ENCODE results near the gene ETF1. TPM values are rescaled to one million over a fixed set of nuclear protein-coding genes. Genes with fewer than 3 reads are reported as not detected.
A peak's percentile ranks its signal among the peaks of the same experiment; 100 is the strongest.

ETF1 gene
- total RNA-seq, 2 donors from 2014 or later: 58.0 to 64.1 TPM

DNA sequence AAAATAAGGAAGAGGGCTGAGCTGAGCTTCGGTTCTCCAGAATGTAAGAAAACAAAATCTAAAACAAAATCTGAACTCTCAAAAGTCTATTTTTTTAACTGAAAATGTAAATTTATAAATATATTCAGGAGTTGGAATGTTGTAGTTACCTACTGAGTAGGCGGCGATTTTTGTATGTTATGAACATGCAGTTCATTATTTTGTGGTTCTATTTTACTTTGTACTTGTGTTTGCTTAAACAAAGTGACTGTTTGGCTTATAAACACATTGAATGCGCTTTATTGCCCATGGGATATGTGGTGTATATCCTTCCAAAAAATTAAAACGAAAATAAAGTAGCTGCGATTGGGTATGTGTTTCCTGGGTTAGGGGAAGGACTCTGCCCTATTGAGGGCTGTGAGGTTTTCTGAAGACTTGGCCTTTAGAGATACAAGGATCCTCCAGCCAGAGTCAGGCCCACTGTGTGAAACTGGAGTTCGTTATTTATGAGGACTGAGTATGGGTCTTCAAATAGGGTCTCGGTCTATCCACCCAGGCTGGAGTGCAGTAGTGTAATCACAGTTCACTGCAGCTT lies 74.0 kb downstream of the ETF1 start:
- no peak overlapping the region for H3K4me3 ChIP-seq

DNA sequence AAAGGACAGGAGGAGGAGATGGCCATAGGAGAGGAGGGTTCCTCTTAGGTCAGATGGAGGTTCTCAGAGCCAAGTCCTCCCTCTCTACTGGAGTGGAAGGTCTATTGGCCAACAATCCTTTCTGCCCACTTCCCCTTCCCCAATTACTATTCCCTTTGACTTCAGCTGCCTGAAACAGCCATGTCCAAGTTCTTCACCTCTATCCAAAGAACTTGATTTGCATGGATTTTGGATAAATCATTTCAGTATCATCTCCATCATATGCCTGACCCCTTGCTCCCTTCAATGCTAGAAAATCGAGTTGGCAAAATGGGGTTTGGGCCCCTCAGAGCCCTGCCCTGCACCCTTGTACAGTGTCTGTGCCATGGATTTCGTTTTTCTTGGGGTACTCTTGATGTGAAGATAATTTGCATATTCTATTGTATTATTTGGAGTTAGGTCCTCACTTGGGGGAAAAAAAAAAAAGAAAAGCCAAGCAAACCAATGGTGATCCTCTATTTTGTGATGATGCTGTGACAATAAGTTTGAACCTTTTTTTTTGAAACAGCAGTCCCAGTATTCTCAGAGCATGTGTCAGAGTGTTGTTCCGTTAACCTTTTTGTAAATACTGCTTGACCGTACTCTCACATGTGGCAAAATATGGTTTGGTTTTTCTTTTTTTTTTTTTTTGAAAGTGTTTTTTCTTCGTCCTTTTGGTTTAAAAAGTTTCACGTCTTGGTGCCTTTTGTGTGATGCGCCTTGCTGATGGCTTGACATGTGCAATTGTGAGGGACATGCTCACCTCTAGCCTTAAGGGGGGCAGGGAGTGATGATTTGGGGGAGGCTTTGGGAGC lies 74.7 kb downstream of the ETF1 start:
- no peaks in the 10 kb centered on the region for H3K9me3 ChIP-seq
- H3K36me3 ChIP-seq: no peaks in the 10 kb centered on the region
- H3K4me1 ChIP-seq (replicated peaks): peaks cover under 1% of the 10 kb centered on the region

More for the DNA sequence above, 74.0 kb downstream of the ETF1 start:
- intact Hi-C loops (cut with DNase I): no loop called here
- DNase-seq (ENCODE audit: low spot score): no peak
- Histone ChIP-seq H3K9me3 (no peaks in the 10 kb centered on the region), H3K27ac (no peak overlapping the region), H3K27me3 (replicated peaks; ENCODE audit: insufficient read depth) (no peaks in the 10 kb centered on the region), H3K4me1 (replicated peaks) (no peaks in the 10 kb centered on the region), H3K36me3 (no peaks in the 10 kb centered on the region)
- 80% methylated on average over 8 of the region's 8 CpGs for WGBS
- no peak for TF ChIP-seq POLR2AphosphoS5 (IDR thresholded peaks at IDR 0.05)
- TF ChIP-seq POLR2A (IDR thresholded peaks at IDR 0.05): no peak
- TF ChIP-seq, protein P1, sequence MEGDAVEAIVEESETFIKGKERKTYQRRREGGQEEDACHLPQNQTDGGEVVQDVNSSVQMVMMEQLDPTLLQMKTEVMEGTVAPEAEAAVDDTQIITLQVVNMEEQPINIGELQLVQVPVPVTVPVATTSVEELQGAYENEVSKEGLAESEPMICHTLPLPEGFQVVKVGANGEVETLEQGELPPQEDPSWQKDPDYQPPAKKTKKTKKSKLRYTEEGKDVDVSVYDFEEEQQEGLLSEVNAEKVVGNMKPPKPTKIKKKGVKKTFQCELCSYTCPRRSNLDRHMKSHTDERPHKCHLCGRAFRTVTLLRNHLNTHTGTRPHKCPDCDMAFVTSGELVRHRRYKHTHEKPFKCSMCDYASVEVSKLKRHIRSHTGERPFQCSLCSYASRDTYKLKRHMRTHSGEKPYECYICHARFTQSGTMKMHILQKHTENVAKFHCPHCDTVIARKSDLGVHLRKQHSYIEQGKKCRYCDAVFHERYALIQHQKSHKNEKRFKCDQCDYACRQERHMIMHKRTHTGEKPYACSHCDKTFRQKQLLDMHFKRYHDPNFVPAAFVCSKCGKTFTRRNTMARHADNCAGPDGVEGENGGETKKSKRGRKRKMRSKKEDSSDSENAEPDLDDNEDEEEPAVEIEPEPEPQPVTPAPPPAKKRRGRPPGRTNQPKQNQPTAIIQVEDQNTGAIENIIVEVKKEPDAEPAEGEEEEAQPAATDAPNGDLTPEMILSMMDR (IDR thresholded peaks at IDR 0.05): no peak

DNA sequence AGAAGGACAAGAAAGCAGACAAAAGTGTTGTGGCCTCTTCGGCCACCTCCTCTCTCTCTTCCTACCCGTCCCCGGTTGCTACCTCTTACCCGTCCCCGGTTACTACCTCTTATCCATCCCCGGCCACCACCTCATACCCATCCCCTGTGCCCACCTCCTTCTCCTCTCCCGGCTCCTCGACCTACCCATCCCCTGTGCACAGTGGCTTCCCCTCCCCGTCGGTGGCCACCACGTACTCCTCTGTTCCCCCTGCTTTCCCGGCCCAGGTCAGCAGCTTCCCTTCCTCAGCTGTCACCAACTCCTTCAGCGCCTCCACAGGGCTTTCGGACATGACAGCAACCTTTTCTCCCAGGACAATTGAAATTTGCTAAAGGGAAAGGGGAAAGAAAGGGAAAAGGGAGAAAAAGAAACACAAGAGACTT lies 75.3 kb downstream of the ETF1 start:
- intact Hi-C loops (cut with DNase I): no loop called here
- TF ChIP-seq POLR2AphosphoS5 (IDR thresholded peaks at IDR 0.05): no peak
- TF ChIP-seq, protein P1 (IDR thresholded peaks at IDR 0.05): no peak
- TF ChIP-seq POLR2A (IDR thresholded peaks at IDR 0.05): no peak
- no peak for DNase-seq (ENCODE audit: low spot score)
- H3K4me1 ChIP-seq (replicated peaks): peaks cover 3% of the 10 kb centered on the region
- no peaks in the 10 kb centered on the region for H3K36me3 ChIP-seq
- 91% methylated on average over 14 of the region's 14 CpGs for WGBS
- no peak overlapping the region for H3K27ac ChIP-seq
- H3K9me3 ChIP-seq: no peaks in the 10 kb centered on the region
- H3K27me3 ChIP-seq (replicated peaks; ENCODE audit: insufficient read depth): no peaks in the 10 kb centered on the region
- peak overlapping the region in 1 of 2 donors; percentile 97 for H3K4me3 ChIP-seq

More for the DNA sequence above, 74.7 kb downstream of the ETF1 start:
- no peak for DNase-seq (ENCODE audit: low spot score)
- 87% methylated on average over 7 of the region's 7 CpGs for WGBS
- H3K4me3 ChIP-seq: no peak overlapping the region
- H3K27ac ChIP-seq: no peak overlapping the region
- no peaks in the 10 kb centered on the region for H3K27me3 ChIP-seq (replicated peaks; ENCODE audit: insufficient read depth)
- intact Hi-C loops (cut with DNase I): no loop called here
- no peak for TF ChIP-seq POLR2AphosphoS5 (IDR thresholded peaks at IDR 0.05)
- TF ChIP-seq, protein P1 (IDR thresholded peaks at IDR 0.05): no peak
- no peak for TF ChIP-seq POLR2A (IDR thresholded peaks at IDR 0.05)

DNA sequence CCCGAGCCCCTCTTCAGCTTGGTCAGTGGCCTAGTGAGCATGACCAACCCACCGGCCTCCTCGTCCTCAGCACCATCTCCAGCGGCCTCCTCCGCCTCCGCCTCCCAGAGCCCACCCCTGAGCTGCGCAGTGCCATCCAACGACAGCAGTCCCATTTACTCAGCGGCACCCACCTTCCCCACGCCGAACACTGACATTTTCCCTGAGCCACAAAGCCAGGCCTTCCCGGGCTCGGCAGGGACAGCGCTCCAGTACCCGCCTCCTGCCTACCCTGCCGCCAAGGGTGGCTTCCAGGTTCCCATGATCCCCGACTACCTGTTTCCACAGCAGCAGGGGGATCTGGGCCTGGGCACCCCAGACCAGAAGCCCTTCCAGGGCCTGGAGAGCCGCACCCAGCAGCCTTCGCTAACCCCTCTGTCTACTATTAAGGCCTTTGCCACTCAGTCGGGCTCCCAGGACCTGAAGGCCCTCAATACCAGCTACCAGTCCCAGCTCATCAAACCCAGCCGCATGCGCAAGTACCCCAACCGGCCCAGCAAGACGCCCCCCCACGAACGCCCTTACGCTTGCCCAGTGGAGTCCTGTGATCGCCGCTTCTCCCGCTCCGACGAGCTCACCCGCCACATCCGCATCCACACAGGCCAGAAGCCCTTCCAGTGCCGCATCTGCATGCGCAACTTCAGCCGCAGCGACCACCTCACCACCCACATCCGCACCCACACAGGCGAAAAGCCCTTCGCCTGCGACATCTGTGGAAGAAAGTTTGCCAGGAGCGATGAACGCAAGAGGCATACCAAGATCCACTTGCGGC lies 75.9 kb downstream of the ETF1 start:
- Histone ChIP-seq H3K4me3 (peak overlapping the region; percentile 69 to 97), H3K27me3 (replicated peaks; ENCODE audit: insufficient read depth) (no peaks in the 10 kb centered on the region), H3K4me1 (replicated peaks) (peaks cover 3% of the 10 kb centered on the region), H3K36me3 (no peaks in the 10 kb centered on the region), H3K9me3 (no peaks in the 10 kb centered on the region), H3K27ac (peak overlapping the region; percentile 99)
- no peak for TF ChIP-seq POLR2AphosphoS5 (IDR thresholded peaks at IDR 0.05)
- no peak for TF ChIP-seq POLR2A (IDR thresholded peaks at IDR 0.05)
- TF ChIP-seq, protein P1 (IDR thresholded peaks at IDR 0.05): no peak
- DNase-seq (ENCODE audit: low spot score): no peak
- WGBS: 93% methylated on average over 42 of the region's 45 CpGs
- intact Hi-C loops (cut with DNase I): no loop called here
